ENCODE data around the gene APH1A.

APH1A gene

DNA sequence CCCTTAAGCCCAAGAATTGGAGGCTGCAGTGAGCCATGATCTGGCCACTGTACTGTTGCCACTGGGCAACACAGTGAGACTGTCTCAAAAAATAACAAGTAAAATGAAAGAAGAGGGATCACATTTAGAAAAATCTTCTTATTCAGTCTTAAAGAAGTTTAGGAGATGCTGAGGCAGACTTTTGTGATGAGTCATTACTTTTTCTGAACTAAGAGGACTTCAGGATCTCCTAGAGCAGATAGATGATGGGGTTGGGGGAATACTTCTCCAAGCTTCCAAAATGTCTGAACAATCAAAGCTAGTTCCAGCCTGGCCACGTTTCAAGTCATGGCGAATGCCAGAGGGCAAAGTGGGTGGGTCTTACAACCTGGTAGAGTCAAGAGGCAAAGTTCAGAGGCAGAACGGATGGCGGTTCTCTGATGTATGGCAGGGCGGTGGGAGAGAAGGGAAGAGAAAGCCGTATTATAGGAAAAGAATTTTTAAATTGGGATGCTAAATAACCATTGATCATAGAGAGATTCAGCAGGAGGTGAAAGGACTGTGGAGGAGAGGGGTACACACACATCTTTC lies 11.4 kb upstream of the APH1A start:
- TF ChIP-seq, protein P1, sequence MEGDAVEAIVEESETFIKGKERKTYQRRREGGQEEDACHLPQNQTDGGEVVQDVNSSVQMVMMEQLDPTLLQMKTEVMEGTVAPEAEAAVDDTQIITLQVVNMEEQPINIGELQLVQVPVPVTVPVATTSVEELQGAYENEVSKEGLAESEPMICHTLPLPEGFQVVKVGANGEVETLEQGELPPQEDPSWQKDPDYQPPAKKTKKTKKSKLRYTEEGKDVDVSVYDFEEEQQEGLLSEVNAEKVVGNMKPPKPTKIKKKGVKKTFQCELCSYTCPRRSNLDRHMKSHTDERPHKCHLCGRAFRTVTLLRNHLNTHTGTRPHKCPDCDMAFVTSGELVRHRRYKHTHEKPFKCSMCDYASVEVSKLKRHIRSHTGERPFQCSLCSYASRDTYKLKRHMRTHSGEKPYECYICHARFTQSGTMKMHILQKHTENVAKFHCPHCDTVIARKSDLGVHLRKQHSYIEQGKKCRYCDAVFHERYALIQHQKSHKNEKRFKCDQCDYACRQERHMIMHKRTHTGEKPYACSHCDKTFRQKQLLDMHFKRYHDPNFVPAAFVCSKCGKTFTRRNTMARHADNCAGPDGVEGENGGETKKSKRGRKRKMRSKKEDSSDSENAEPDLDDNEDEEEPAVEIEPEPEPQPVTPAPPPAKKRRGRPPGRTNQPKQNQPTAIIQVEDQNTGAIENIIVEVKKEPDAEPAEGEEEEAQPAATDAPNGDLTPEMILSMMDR (IDR thresholded peaks at IDR 0.05), result no peak

DNA sequence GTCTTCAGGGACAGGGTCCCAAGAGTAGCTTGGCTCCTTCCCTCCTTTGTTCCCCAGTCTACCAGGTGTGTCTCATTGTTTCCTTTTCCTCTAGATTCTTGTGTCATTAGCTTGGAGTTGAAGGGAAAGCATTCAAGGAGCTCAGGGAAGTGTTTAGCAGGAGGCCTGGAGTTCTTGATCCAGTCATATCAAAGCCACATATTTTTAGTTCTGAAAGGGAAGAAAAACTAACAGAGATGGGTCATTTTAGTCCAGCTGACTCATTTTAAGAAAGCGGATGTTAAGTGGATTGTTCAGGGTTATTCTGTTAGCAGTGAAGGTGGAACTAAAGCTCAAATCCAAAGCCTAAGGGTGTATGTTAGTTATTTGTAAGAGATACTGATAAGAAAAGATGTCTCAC lies 4.5 kb upstream of the APH1A start:
- TF ChIP-seq, protein P1 (IDR thresholded peaks at IDR 0.05), result no peak

DNA sequence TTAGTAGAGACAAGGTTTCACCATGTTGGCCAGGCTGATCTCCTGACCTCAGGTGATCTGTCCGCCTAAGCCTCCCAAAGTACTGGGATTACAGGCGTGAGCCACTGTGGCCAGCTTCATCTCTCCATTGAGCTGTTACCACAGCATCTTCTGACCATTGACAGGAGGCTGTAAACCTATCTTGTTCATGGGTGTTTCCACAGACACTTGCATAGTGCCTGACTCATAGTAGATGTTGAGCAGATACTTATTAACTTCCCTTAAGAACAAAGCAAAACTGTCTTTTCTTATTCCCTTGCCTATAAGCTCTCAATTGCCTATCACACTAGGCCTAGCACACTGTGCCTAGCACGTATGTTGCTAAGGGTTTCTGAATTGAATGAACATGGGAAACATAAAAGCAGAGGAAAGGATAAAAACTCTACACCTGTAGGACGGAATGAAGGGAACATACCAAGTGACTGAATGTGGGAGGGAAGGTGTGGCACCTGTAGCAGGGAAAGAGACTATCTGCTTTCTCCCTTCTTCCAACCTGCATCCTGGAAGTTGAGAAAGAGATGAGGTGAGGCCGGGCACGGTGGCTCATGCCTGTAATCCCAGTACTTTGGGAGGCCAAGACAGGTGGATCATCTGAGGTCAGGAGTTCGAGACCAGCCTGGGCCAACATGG lies 2.6 kb upstream of the APH1A start:
- TF ChIP-seq, protein P1 (IDR thresholded peaks at IDR 0.05), result no peak

DNA sequence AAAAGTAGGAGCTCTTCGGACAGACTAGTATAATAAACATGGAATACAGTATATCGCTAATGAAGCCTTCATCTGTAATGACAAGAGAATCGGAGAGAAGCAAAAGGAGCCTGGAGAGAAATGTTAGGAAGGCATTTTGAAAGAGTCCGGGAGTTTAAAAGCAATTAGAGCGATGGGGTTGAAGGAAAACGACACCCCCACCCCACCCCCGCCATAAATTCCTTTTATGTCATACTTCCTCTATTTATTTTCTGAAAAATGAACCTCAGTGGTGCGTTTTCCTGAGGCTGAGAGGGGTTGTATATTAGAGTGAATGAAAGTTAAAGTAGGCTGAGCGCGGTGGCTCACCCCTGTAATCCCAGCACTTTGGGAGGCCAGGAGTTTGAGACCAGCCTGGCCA lies 635 bp upstream of the APH1A start:
- TF ChIP-seq, protein P1 (IDR thresholded peaks at IDR 0.05), result no peak

DNA sequence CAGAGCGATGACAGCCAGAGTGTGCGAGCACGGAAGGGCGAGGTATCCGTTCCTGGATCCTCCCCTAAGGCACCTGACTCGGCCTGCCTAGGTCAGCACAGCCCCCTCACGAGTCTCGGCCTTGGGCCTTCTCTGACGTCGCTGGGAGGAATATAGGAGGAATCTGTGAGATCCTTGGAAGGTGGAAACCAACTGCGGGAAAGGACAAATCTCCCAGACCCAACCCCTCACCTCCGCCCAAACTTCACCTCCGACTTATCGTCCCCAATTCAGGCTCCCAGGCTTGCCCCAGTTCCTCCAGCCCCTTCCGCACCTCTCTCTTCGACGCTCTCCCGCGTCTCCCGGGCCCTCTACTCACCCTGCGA lies 494 bp downstream of the APH1A start:
- TF ChIP-seq, protein P1 (IDR thresholded peaks at IDR 0.05), result no peak

DNA sequence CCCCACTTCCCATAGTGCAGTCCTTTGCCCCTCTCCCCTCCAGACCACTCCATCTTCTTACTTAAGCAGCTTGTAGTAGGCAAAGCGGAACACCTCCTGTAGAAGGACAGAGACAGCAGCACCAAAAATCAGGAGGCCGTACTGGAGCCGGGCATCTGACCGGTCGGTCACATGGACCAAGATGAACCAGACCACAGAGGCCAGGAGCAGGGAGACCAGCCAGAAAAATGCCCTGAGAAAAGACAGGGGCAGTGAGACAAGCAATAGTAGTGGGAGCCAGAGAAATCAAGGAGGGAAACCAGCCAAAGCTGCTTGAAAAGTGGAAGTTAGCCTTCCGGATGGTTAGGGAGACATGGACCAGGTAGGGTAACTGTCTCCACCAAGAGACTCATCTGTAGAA lies 920 bp downstream of the APH1A start:
- TF ChIP-seq, protein P1 (IDR thresholded peaks at IDR 0.05), result no peak

DNA sequence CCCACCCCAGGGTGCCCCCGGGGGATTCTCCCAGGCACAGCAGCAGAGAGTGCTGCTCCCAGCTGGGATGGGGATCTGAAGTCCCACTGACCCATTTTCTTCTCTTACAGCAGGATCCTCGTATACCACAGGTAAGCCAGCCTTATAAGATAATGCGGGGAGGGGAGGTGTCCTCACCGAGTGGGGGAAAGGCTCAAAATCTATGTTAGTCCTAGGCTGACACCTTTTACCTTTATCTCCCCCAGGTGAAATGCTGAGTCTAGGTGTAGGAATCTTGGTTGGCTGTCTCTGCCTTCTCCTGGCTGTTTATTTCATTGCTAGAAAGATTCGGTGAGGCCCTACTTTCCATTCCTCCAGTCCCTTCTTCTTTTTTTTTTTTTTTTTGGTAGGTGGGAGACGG lies 5.3 kb downstream of the APH1A start:
- TF ChIP-seq, protein P1 (IDR thresholded peaks at IDR 0.05), result no peak
